Uterus (tissue), 4 donors: ENCODE data around the gene CHST8. TPM values are rescaled to one million over a fixed set of nuclear protein-coding genes. Genes with fewer than 3 reads are reported as not detected.

Experiments
- DNase-seq, 2 donors: peaks; one replicate each; pipeline ENCODE4 v3.0.0-alpha.2; 2019 to 2020
- H3K27ac ChIP-seq, 2 donors: fragments of 200-600 bp; sonication (generic); 1 replicate in 1 of 2; 2 replicates in 1 of 2; pipeline ENCODE4 v1.5.1; 2016 to 2018
- H3K27me3 ChIP-seq, 2 donors: fragments of 200-600 bp; sonication (generic); one replicate each; pipeline ENCODE4 v1.5.1; 2018 to 2019; ENCODE audit warnings: control low read depth in 1 of 2
- H3K36me3 ChIP-seq, 2 donors: fragments of 200-600 bp; sonication (generic); one replicate each; pipeline ENCODE4 v1.5.1; 2019; ENCODE audit warnings: control low read depth in 1 of 2
- H3K4me1 ChIP-seq, 2 donors: fragments of 200-600 bp; sonication (generic); one replicate each; pipeline ENCODE4 v1.5.1; 2018 to 2019; ENCODE audit warnings: control low read depth in 1 of 2
- H3K4me3 ChIP-seq, 2 donors: fragments of 200-600 bp; sonication (generic); 1 replicate in 1 of 2; 2 replicates in 1 of 2; pipeline ENCODE4 v1.5.1; 2018 to 2019; ENCODE audit warnings: mild to moderate bottlenecking in 1 of 2
- H3K9me3 ChIP-seq, 2 donors: fragments of 200-600 bp; sonication (generic); one replicate each; pipeline ENCODE4 v1.5.1; 2019; ENCODE audit warnings: control low read depth in 1 of 2
- CTCF ChIP-seq, 4 experiments: fragments of 200-600 bp in 2 of 4; fragments of 450-650 bp in 2 of 4; sonication (generic) in 2 of 4; IDR thresholded peaks; one replicate each; pipeline ENCODE4 v1.5.1; 2016 to 2019; ENCODE audit warnings: antibody characterized with exemption in 4 of 4, mild to moderate bottlenecking in 2 of 4, moderate library complexity in 1 of 4
- POLR2A ChIP-seq, 2 donors: fragments of 450-650 bp; IDR thresholded peaks; one replicate each; pipeline ENCODE4 v1.6.1; 2016; ENCODE audit warnings: antibody characterized with exemption in 2 of 2, mild to moderate bottlenecking in 1 of 2, moderate library complexity in 1 of 2
- intact Hi-C: fragments of 100-400 bp; cut with DNase I; formaldehyde crosslinking; loops from one replicate; pipeline ENCODE4 v1.15.1; 2023; ENCODE audit warnings: low total_unique reads
- total RNA-seq, 4 donors: library from RNA; depleted of rRNA in 3 of 4; stranded (reverse); fragments of >200 nt in 3 of 4; gene quantifications; one replicate each; pipeline versions ENCODE4 v1.1.0 to v1.2.4, GENCODE V29; 2014 to 2023
- donor health status: DM: yes; HTN: yes; CAD: no.

The CHST8 gene
- total RNA-seq, 4 donors from 2014 or later, result 0.26 to 0.95 (median 0.69) TPM; not detected in 1

- no peaks in the 10 kb centered on the region for H3K36me3 ChIP-seq
These were observed 162.7 kb downstream of the CHST8 start for GRCh38 chr19:33784432-33784831.

GRCh38 chr19:33785795-33786194 lies 164.0 kb downstream of the CHST8 start:
- Histone ChIP-seq H3K4me1 (no peaks in the 10 kb centered on the region), H3K27ac (no peak overlapping the region), H3K36me3 (no peaks in the 10 kb centered on the region), H3K27me3 (no peaks in the 10 kb centered on the region), H3K4me3 (no peak overlapping the region), H3K9me3 (no peaks in the 10 kb centered on the region)
- no peak for DNase-seq
- intact Hi-C loops, result no loop called here
- TF ChIP-seq POLR2A (IDR thresholded peaks at IDR 0.05), result no peak
- no peak for TF ChIP-seq CTCF (IDR thresholded peaks at IDR 0.05)

More at GRCh38 chr19:33784432-33784831, 162.7 kb downstream of the CHST8 start:
- Histone ChIP-seq H3K9me3 (no peaks in the 10 kb centered on the region), H3K27me3 (no peaks in the 10 kb centered on the region), H3K27ac (no peak overlapping the region), H3K4me1 (no peaks in the 10 kb centered on the region), H3K4me3 (no peak overlapping the region)
- no peak for DNase-seq
- TF ChIP-seq CTCF (IDR thresholded peaks at IDR 0.05) (no peak), POLR2A (IDR thresholded peaks at IDR 0.05) (no peak)
- intact Hi-C loops, result no loop called here

GRCh38 chr19:33788676-33789075 lies 166.9 kb downstream of the CHST8 start:
- Histone ChIP-seq H3K27me3 (no peaks in the 10 kb centered on the region), H3K27ac (no peak overlapping the region), H3K4me3 (no peak overlapping the region), H3K4me1 (no peaks in the 10 kb centered on the region), H3K9me3 (no peaks in the 10 kb centered on the region), H3K36me3 (no peaks in the 10 kb centered on the region)
- intact Hi-C loops, result no loop called here
- DNase-seq, result no peak
- TF ChIP-seq POLR2A (IDR thresholded peaks at IDR 0.05), result no peak
- no peak for TF ChIP-seq CTCF (IDR thresholded peaks at IDR 0.05)

- Histone ChIP-seq H3K36me3 (no peaks in the 10 kb centered on the region), H3K4me3 (no peak overlapping the region), H3K27me3 (no peaks in the 10 kb centered on the region), H3K4me1 (peaks cover 0 to 2% of the 10 kb centered on the region in 2 donors), H3K27ac (no peak overlapping the region), H3K9me3 (no peaks in the 10 kb centered on the region)
- no peak for TF ChIP-seq POLR2A (IDR thresholded peaks at IDR 0.05)
- no peak for TF ChIP-seq CTCF (IDR thresholded peaks at IDR 0.05)
- intact Hi-C loops, result no loop called here
- DNase-seq, result no peak
These were observed 167.6 kb downstream of the CHST8 start for GRCh38 chr19:33789344-33789743.

GRCh38 chr19:33794683-33795369 lies 173.1 kb downstream of the CHST8 start:
- no peak for TF ChIP-seq POLR2A (IDR thresholded peaks at IDR 0.05)
- TF ChIP-seq CTCF (IDR thresholded peaks at IDR 0.05), result no peak
- H3K27ac ChIP-seq, result peak overlapping the region; percentile 93 to 98
- H3K4me1 ChIP-seq, result peaks cover 0 to 16% of the 10 kb centered on the region in 2 donors
- intact Hi-C loops, result no loop called here
- no peaks in the 10 kb centered on the region for H3K36me3 ChIP-seq
- H3K27me3 ChIP-seq, result no peaks in the 10 kb centered on the region
- H3K4me3 ChIP-seq, result peak overlapping the region; percentile 77 to 92
- peak; percentile 33 to 45 for DNase-seq
- H3K9me3 ChIP-seq, result no peaks in the 10 kb centered on the region
